ENCODE data around the gene HOATZ.
A peak's percentile ranks its signal among the peaks of the same experiment; 100 is the strongest.

The HOATZ gene

GRCh38 chr11:111585371-111585770, 70.8 kb downstream of the HOATZ start:
- no peak for DNase-seq

DNA sequence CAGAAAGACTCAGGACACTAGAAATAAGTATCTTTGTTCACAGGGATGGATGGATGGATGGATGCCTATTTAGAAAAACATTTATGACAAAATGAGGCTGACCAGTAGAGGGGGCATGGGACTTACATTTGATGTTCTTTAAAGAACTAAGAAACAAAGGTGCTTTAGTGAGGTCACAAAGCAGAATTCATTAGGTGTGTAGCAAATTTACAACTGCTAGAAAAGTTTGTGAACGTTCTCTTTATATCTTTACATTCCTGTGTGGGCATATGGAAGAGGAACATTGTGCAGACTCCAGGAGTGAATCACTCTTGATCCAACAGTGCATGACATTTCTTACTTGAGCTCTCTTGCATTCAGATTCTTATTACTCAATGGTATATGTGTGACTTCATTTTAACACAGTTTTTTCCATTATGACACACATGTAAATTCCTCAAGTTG, 71.8 kb downstream of the HOATZ start:
- peak; percentile 78 for DNase-seq

Data from NCI-H526 treated with DMSO at 0.1 percent for 48 hours (cell line).